Measurements from ENCODE around the gene PTPRZ1. TPM values are rescaled to one million over a fixed set of nuclear protein-coding genes. Genes with fewer than 3 reads are reported as not detected.

Gene PTPRZ1
- total RNA-seq, 2 donors from 2014 or later: 0.12 to 1.1 TPM

DNA sequence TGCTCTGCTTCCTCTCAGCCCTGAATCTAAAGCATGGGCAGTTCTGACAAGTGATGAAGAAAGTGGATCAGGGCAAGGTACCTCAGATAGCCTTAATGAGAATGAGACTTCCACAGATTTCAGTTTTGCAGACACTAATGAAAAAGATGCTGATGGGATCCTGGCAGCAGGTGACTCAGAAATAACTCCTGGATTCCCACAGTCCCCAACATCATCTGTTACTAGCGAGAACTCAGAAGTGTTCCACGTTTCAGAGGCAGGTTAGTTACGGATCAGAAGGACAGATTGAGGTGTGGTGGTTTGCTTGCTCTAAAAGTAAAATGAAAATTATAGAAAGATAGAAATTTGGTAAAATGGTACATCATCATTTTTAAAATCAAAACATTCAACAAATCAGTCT, 140.7 kb downstream of the PTPRZ1 start:
- intact Hi-C loops (cut with DNase I, micrococcal nuclease): no loop called here
- DNase-seq: no peak
- ATAC-seq: no peak

DNA sequence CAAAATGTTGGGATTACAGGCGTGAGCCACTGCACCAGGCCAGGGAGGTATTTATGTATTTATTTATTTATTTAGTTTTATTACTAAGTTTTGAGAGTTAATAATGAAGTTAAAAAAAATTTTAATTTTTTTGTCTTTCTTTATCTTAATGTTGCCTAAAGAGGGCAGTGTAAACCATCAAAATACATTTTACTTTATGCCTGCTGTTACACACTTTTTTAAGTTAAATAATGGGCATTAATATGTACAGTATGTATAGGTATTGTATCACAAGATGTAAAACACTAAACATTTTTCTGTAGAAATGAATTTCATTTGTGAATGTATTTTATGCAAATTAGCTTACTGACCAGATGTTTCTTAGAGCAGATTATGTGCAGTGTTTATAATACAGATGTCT, 141.7 kb downstream of the PTPRZ1 start:
- ATAC-seq (no peak), DNase-seq (no peak)
- intact Hi-C loops (cut with DNase I, micrococcal nuclease): no loop called here

DNA sequence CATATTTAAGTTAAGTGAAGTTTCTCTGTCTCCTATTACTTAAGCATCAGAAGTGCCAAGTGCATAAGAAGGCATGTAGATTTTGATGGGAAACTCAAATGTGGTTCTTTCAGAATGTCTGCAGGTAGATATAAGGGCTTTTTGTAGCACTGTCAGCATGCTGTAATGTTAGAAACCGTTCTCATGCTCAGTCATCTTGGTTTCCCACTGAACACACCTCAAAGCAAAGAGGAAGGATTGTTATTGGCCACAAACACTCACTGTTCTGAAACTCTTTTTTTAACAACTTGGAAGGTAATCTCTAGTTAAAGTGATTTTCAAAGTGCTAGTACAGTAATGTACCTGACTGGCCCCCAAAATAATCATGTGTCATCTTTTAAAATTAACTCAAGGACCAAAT, 145.1 kb downstream of the PTPRZ1 start:
- ATAC-seq: no peak
- intact Hi-C loops (cut with DNase I, micrococcal nuclease): no loop called here
- DNase-seq: no peak

DNA sequence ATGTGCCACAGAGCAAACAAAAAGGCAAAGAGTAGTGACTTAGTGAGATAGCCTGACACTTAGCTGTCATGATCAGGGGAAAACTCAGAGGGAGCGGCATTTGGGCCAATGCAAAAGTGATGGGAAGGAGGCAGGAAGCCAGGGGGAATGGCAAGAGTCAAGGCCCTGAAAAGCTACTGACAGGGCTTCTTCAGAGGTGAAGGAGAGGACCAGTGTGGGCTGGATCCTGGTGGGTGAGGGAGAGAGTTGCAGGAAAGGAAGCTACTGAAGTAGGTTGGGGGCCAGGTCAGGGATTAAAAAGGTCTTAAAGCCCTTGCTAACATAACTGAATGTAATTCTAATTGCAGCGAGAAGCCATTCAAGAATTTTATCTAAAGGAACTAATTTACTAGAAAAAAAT, 154.1 kb downstream of the PTPRZ1 start:
- DNase-seq: no peak
- intact Hi-C loops (cut with DNase I, micrococcal nuclease): no loop called here
- no peak for ATAC-seq

DNA sequence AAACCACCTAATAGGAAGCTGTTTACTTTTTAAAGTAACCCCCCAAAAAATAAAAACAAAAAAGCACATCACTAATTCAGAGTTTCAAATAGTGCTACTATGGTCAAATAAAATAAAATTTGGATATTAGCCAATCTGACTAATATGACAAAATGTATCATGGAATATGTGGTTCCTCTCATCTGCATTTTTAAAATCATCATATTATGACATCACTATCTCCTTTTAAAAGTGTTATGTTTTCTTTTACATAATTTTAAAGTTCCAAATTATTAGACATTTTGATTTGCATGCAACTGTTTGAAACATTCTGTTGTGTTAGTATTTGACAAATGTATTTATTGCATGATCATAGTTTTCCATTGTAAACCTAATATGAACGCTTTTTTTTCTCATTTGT, 160.7 kb downstream of the PTPRZ1 start:
- intact Hi-C loops (cut with DNase I, micrococcal nuclease): no loop called here
- ATAC-seq (no peak), DNase-seq (no peak)

DNA sequence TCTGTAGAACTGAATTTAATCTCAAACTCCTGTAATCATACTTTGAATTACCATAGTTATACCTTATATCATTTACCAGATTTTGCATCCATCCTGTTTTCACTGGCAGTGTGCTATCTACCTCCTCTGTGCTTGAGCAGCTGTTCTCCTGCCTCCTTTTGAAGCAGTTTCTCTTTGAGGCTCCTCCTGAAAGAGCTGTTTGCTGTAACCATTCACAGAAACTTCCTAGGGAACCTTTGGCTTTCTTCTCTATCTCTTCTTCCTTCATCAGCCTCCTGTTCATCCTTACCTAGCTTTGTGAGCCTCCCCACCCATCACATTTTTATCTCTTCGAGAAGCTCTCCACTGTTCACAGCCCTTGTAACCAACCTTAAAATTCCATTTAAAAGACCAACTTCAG, 162.9 kb downstream of the PTPRZ1 start:
- DNase-seq: no peak
- intact Hi-C loops (cut with DNase I, micrococcal nuclease): no loop called here
- ATAC-seq: no peak

DNA sequence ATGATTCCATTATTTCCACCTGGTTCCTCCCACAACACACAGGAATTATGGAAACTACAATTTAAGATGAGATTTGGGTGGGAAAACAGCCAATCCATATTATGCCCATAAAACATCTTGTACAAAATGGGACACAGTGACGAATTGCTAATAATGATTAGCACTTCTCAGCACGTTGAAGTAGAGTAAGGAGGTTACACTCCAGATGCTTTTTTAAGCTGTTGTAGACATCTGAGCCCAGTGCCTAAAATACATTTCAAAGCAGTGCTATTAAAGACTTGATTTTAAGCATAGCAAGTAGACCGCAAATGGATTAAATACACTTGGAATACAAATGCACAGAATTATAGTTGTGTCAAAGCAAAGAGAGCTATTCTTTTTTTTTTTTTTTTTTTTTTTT, 165.2 kb downstream of the PTPRZ1 start:
- no peak for ATAC-seq
- intact Hi-C loops (cut with DNase I, micrococcal nuclease): no loop called here
- no peak for DNase-seq

DNA sequence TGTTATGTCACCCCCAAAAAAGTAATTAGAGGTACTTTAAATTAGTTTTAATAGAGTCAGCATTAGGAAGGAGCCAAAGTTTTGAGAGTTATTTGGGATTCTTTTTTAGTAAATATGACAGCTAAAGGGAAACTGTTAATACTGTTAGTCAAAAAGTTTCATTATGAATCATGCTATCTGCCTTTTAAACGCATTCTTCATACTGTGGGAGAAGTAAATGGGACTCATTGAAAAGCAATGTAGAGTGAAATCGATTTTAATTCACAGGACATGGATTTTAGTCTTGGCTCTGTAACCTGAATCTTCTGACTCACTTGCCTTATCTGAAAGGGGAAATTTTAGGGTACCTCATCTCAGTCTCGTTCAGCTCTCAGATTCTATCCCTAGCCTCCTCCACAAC, 165.9 kb downstream of the PTPRZ1 start:
- intact Hi-C loops (cut with DNase I, micrococcal nuclease): no loop called here
- no peak for DNase-seq
- no peak for ATAC-seq

DNA sequence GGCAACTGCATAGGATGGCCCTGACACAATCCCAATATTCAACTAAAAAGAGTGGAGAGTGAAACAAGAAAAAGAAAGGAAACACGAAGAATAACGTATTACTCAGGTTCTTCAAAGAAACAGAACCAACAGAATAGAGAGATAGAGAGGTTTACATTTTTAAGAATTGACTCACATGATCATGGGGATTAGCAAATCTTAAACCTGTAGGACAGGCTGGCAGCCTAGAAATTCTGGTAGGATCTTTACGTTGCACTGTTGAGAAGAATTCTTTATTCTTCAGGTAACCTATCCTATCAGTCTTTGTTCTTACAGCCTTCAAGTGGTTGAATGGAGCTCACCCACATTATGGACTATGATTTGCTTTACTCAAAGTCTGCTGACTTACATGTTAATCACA, 167.2 kb downstream of the PTPRZ1 start:
- intact Hi-C loops (cut with DNase I, micrococcal nuclease): no loop called here
- ATAC-seq: no peak
- no peak for DNase-seq

DNA sequence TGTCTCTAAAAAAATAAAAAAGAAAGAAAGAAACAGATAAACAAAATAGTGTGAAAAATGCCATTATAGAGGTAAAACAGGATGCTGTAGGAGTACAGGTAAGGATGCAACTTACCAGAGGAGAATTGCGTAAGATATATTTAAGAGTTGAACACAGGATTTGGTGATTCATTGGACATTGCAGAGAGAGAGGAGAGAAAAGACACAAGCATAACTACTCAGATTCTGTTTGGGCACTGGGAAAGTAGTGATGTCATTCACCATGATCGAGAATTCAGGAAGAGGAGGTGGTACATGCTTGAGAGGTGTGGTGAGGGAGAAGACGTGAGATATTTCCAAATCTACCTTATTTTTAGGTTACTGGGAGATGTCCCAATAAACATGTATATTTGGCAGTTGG, 173.4 kb downstream of the PTPRZ1 start:
- DNase-seq (no peak), ATAC-seq (no peak)
- intact Hi-C loops (cut with DNase I, micrococcal nuclease): no loop called here

DNA sequence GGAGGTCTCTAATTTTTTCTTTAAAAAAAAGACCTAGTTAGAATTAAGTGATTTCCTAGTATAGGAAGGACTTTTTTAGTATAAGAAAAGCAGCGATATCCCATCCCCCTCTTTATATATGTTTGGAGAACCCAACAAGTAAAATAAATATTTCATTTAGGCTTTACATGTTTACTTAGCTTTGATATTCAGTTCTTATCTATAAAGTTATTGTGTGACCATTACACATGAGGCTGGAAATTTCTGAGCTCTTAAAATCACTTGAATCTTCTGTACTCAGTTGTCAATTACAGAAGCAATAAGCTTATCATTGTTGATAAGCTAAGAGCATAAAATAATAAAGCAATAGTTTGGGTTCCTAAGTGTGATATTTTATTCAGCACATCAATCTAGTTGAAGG, 181.4 kb downstream of the PTPRZ1 start:
- no peak for DNase-seq
- intact Hi-C loops (cut with DNase I, micrococcal nuclease): no loop called here
- no peak for ATAC-seq

DNA sequence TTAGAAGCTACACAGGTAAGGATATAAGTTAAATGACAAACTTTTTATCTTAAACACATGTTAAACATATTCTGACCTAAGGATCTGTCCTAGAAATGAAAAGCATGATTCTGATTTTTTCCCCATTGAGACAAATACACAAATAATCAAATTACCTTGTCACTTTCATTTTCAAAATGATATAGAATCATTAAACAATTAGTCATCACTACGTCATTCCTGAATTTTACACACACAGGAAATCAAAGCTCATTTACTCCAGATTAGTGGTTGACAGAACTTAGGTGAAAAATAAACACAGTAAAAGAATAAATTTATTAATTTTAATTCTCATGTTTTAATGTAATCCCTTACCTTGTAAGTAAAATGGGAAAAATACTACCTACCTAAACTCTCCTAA, 182.1 kb downstream of the PTPRZ1 start:
- ATAC-seq: no peak
- intact Hi-C loops (cut with DNase I, micrococcal nuclease): no loop called here
- DNase-seq: no peak

DNA sequence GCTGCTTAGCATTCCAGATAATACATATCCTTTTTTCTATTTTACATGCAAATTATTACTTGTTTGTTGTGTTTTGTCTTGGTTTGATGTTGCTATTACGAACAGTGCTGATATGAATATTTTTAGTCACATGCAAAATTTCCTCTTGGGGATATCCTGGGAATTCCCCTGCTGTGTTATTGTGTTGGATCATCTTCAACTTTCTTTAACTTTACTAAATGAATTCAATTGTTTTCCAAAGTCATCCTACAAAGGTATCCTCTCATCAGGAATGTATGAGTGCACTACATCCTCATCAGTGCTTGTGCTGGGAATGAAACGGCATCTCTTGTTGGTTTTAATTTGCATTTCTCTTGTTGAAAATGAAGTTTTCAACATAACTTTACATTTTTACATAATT, 184.0 kb downstream of the PTPRZ1 start:
- ATAC-seq (no peak), DNase-seq (no peak)
- intact Hi-C loops (cut with DNase I, micrococcal nuclease): no loop called here

DNA sequence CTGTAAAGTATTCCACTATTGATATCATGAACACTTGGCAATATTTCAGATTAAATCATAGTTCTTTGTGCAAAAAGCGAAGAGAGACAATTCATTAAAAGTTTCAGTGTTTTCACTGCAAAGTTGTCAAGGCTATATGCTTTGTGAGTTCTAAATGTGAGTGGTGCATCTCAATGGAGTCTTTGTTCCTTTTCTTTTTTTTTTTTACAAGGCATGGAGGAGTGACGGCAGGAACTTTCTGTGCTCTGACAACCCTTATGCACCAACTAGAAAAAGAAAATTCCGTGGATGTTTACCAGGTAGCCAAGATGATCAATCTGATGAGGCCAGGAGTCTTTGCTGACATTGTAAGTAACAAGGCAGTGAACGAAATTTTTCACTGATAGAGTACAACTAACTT, 186.6 kb downstream of the PTPRZ1 start:
- no peak for ATAC-seq

DNA sequence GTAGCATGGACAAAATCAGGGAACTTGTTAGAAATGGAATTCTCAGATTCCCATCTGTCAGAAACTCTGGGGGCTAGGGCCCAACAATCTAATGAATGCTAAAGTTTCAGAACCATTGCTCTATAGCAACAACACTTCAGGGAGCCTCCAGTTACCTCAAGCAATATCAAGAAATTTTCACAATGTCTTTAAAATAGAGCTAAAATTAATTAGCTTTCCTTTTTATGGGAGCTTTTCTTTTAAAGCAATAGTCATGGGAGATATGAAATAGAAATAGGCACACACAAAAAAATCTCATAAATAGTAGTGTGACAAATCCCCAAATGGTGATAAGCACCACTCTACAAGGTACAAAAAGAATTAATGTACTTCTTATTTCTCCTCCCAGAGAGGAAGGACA, 190.2 kb downstream of the PTPRZ1 start:
- DNase-seq (no peak), ATAC-seq (no peak)
- intact Hi-C loops (cut with DNase I, micrococcal nuclease): no loop called here

More for the DNA sequence above, 186.6 kb downstream of the PTPRZ1 start:
- DNase-seq: no peak
- intact Hi-C loops (cut with DNase I, micrococcal nuclease): no loop called here

DNA sequence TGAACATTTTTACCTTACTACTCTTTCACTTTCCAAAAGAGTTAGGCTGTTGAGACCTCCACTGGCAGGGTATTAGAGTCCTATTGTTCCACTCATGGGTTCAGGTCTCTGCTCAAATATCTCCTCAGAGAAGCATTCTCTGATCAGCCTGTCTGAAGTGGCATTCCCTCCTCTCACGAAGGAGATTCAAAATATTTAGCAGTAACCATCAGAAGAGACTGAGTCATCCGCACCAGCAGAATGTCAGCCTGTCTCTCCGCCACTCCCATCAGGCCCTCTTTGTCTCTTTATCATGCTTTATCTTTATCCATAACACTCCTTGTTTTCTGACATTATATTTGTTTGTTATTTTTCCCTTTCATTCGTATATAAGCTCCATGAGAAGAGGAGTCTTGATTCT, 192.0 kb downstream of the PTPRZ1 start:
- intact Hi-C loops (cut with DNase I, micrococcal nuclease): no loop called here
- DNase-seq (no peak), ATAC-seq (no peak)

DNA sequence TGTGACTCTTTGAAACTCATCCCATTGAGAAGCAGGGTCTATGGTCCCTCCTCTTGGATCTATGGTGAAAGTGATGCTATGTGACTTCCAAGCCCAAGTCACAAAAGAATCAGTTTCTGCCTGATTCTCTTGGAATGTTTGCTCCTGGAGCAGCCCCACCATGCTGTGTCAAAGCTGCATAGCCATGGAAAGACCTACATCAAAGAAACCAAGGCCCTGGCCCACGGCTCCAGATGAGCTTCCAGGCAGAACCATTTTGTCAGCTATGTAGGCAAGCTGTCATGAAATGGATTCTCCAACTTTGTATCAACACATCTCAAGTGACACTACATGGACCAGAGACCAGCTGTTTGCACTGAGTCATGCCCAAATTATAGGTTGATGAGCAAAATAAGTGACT, 194.1 kb downstream of the PTPRZ1 start:
- intact Hi-C loops (cut with DNase I, micrococcal nuclease): no loop called here

DNA sequence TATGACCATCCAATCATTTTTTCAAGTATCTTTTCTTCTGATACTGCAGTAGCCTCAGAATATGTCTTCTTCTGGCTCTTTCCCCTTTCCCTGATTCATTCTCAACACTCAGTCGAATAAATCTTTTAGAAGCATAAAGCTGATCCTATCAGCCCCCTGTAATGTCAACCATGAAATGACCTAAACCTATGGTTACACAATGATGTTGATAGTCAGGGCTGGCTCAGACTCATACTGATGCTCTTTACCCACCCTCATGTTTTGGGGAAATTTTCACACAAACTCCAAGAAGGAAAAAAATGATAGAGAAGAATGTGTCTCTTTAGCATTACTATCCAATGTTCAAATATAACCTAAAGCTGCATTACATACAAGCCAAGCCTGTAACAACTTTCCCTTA, 195.1 kb downstream of the PTPRZ1 start:
- intact Hi-C loops (cut with DNase I, micrococcal nuclease): no loop called here
- no peak for ATAC-seq
- DNase-seq: no peak

More for the DNA sequence above, 194.1 kb downstream of the PTPRZ1 start:
- ATAC-seq (no peak), DNase-seq (no peak)

DNA sequence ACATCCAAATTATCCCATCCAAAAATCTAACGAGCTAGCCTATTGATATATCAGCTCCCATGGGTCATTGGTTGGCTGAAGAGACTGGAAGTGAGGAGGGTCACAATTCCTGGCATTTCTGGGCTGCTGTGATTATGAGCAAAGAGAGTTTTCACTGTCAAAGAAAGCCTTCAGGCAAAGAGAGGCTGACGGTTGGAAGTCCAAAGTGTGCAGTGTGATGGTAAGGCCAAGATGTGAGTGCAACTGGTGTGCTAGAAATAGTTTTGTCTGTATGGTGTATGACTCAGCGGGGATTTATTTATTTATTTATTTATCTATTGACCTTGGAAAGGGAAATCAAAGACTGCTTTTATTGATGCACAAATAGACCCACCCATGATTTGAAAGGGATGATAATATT, 196.0 kb downstream of the PTPRZ1 start:
- intact Hi-C loops (cut with DNase I, micrococcal nuclease): no loop called here
- ATAC-seq (no peak), DNase-seq (no peak)

DNA sequence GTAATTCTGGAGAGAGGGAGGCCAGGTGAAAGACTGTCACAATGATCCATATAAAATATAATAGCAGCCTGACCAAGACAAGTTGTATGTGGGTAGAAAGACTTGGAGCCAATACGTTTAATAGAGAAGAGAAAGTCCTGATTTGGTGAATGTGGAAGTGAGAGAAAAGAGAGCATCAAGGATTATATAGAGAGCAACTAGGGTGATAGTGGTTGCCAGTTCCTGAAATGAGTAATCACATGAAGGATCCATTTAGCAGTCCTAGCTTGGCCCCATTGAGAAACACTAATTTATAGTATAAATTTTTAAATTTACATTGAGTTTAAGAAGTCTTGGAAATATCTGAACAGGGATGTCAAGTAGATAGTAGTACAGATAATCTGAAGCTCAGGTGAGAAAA, 197.1 kb downstream of the PTPRZ1 start:
- ATAC-seq (no peak), DNase-seq (no peak)
- intact Hi-C loops (cut with DNase I, micrococcal nuclease): no loop called here

DNA sequence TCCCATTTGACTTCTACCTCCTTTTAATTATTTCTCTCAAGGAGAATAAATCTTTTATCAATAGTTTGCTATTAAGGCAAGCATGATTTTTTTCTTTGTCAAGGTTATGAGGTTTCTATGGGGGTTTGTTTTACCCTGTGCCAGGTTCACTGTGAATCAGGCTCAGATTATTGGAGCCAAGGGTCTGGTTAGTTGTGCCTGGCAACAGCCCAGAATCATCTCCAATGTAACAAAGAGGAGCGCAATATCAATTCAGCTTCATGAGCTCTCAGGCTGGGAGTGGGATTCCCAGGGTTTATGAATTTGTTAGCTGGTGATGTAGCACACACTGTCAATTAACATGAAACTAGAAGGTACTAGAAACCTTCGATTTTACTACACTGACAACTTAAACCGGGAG, 197.9 kb downstream of the PTPRZ1 start:
- ATAC-seq (no peak), DNase-seq (no peak)
- intact Hi-C loops (cut with DNase I, micrococcal nuclease): no loop called here

DNA sequence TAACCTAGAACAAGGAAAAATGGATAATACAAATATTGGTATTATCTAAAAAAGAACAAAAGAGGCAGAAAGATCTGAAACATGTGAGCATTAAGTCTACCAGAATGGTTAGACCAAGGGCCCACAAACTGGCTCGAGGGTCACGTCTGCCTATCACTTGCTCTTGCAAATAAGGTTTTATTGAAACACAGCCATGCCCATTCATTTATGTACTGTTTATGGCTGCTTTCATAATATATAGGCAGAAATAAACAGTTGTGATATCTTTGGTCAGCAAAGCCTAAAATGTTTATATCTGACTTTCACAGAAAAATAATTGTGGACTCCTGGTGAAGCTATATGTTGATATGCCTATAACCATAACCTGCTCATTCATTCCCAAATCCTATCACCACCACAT, 199.3 kb downstream of the PTPRZ1 start:
- intact Hi-C loops (cut with DNase I, micrococcal nuclease): no loop called here
- ATAC-seq (no peak), DNase-seq (no peak)

Data from left colon (tissue), 2 donors.